Ishikawa (cell line): Measurements from ENCODE around the gene FUT3.

ENCODE experiments used
- CEBPB ChIP-seq: IDR thresholded peaks from 2 replicates; pipeline ENCODE4 v1.6.1; 2012
- CREB1 ChIP-seq: IDR thresholded peaks from 2 replicates; pipeline ENCODE4 v1.6.1; 2012; ENCODE audit warnings: low read depth
- EGR1 ChIP-seq: IDR thresholded peaks from 2 replicates; pipeline ENCODE4 v1.6.1; 2012
- EP300 ChIP-seq: IDR thresholded peaks from 2 replicates; pipeline ENCODE4 v1.6.1; 2012; ENCODE audit warnings: borderline replicate concordance
- FOXM1 ChIP-seq: IDR thresholded peaks from 2 replicates; pipeline ENCODE4 v1.6.1; 2012; ENCODE audit warnings: low read depth, borderline replicate concordance
- NFIC ChIP-seq: IDR thresholded peaks from 2 replicates; pipeline ENCODE4 v1.6.1; 2012
- RAD21 ChIP-seq: IDR thresholded peaks from 2 replicates; pipeline ENCODE4 v1.6.1; 2012; ENCODE audit warnings: low read depth
- REST ChIP-seq: IDR thresholded peaks from 2 replicates; pipeline ENCODE4 v1.6.1; 2012; ENCODE audit warnings: low read depth, mild to moderate bottlenecking
- TAF1 ChIP-seq: IDR thresholded peaks from 2 replicates; pipeline ENCODE4 v1.6.1; 2012; ENCODE audit warnings: low read depth, mild to moderate bottlenecking
- TCF12 ChIP-seq: IDR thresholded peaks from 2 replicates; pipeline ENCODE4 v1.6.1; 2012; ENCODE audit warnings: low read depth
- TEAD4 ChIP-seq: IDR thresholded peaks from 2 replicates; pipeline ENCODE4 v1.6.1; 2012
- USF1 ChIP-seq: IDR thresholded peaks from 2 replicates; pipeline ENCODE4 v1.6.1; 2012
- YY1 ChIP-seq: IDR thresholded peaks from 2 replicates; pipeline ENCODE4 v1.6.1; 2012; ENCODE audit warnings: low read depth
- ZBTB7A ChIP-seq: IDR thresholded peaks from 2 replicates; pipeline ENCODE4 v1.6.1; 2012; ENCODE audit warnings: low read depth
- TF ChIP-seq, protein P1 (sequence below): IDR thresholded peaks from 2 replicates; pipeline ENCODE4 v1.6.1; 2012

Gene FUT3

DNA sequence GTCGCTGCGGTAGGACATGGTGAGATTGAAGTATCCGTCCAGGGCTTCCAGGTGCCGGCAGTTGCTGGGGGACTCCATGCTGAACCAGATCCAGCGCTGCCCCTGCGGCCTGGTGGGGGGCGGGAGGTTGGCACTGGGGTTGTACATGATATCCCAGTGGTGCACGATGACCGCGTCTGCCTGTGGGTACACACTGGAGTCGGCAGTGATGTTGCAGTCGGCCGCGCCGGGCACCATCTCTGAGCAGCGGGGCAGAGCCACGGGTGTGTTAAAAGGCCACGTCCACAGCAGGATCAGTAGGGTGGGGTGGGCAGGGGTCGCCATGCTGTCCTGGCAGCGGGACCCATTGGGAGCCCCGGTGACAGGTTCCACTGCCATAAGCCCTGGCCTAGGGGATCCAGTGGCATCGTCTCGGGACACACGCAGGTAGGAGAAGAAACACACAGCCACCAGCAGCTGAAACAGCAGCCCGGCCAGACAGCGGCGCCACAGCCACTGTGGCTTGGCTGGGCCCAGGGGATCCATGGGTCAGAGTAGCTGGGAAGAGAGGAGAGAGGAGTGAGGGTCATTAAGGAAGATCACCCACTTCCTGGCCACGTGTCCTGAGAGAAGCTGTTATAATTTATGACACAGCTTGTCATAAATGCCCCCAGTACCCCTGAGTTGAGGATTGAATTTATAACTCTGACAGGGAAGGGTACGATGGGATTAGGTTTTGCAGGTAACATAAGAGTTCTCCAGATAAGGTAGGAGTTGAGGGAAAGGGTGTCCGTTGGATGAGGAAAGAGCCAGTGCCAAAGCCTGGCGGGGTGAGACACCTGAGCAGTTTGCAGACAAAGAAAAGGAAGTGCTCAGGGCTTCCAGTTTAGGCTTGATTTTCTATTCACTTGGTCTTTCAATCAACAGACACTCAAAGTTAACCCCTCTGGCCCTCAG is 16.2 kb upstream of the FUT3 start:
- no peak for TF ChIP-seq ZBTB7A
- TF ChIP-seq TAF1: no peak
- no peak for TF ChIP-seq NFIC
- no peak for TF ChIP-seq TEAD4
- TF ChIP-seq EGR1: no peak
- no peak for TF ChIP-seq TCF12
- no peak for TF ChIP-seq EP300
- TF ChIP-seq REST: no peak
- TF ChIP-seq FOXM1: no peak
- TF ChIP-seq CREB1: no peak
- no peak for TF ChIP-seq RAD21
- no peak for TF ChIP-seq USF1
- no peak for TF ChIP-seq CEBPB

DNA sequence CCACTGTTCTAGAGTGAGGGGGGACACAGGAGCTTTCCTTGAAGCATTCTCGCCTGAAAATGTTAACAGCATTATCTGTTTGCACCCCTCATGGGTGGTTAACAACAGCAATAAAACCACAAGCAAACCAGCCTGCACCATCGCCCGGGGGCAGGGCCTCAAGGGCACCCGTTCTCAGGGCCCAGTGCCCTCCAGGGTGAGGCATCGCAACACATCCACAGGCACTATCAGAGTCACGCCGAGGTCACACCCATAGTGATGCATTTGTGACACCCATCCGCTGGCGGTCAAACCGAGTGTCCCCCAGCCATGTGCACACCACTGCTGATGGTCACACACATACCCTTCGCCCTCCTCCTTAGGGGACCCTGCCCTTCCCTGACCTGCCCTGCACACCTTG is 14.5 kb upstream of the FUT3 start:
- no peak for TF ChIP-seq EGR1
- no peak for TF ChIP-seq FOXM1
- no peak for TF ChIP-seq NFIC
- TF ChIP-seq REST: no peak
- TF ChIP-seq USF1: no peak
- TF ChIP-seq RAD21: no peak
- TF ChIP-seq TEAD4: no peak
- TF ChIP-seq, protein P1, sequence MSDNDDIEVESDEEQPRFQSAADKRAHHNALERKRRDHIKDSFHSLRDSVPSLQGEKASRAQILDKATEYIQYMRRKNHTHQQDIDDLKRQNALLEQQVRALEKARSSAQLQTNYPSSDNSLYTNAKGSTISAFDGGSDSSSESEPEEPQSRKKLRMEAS: no peak
- no peak for TF ChIP-seq TCF12
- no peak for TF ChIP-seq CREB1
- TF ChIP-seq TAF1: no peak
- TF ChIP-seq EP300: no peak
- TF ChIP-seq CEBPB: no peak
- TF ChIP-seq ZBTB7A: no peak

GRCh38 chr19:5864725-5865486 is 13.7 kb upstream of the FUT3 start:
- TF ChIP-seq RAD21 (no peak), REST (no peak), CEBPB (no peak), EP300 (no peak), CREB1 (no peak), TAF1 (no peak), YY1 (no peak), EGR1 (no peak), USF1 (no peak), ZBTB7A (no peak), TCF12 (no peak), FOXM1 (no peak)
- TF ChIP-seq, protein P1: no peak
